ENCODE data around the gene IKZF4.

GRCh38 chr12:56004211-56004610, 16.6 kb upstream of the IKZF4 start:
- TF ChIP-seq CTCF (IDR thresholded peaks at IDR 0.05; ENCODE audit: low read depth, low read length, poor library complexity, severe bottlenecking) = no peak
- TF ChIP-seq EZH2phosphoT487 (IDR thresholded peaks at IDR 0.05; ENCODE audit: borderline replicate concordance, low read length) = no peak

All from DOHH2 (cell line).